GM19328 (cell line): ENCODE results near the gene COL23A1.
"Not testable (repeated sequence)": the region's sequence is repeated elsewhere in the genome, so short reads cannot be mapped to it uniquely, and the experiment has no call there.

Experiments
- ATAC-seq: cut with Tn5 transposase; IDR thresholded peaks from one replicate; pipeline ENCODE4 v1.9.1; 2021; ENCODE audit warnings: mild to moderate bottlenecking, moderate library complexity; ENCODE audit not compliant: unreplicated experiment

The COL23A1 gene

DNA sequence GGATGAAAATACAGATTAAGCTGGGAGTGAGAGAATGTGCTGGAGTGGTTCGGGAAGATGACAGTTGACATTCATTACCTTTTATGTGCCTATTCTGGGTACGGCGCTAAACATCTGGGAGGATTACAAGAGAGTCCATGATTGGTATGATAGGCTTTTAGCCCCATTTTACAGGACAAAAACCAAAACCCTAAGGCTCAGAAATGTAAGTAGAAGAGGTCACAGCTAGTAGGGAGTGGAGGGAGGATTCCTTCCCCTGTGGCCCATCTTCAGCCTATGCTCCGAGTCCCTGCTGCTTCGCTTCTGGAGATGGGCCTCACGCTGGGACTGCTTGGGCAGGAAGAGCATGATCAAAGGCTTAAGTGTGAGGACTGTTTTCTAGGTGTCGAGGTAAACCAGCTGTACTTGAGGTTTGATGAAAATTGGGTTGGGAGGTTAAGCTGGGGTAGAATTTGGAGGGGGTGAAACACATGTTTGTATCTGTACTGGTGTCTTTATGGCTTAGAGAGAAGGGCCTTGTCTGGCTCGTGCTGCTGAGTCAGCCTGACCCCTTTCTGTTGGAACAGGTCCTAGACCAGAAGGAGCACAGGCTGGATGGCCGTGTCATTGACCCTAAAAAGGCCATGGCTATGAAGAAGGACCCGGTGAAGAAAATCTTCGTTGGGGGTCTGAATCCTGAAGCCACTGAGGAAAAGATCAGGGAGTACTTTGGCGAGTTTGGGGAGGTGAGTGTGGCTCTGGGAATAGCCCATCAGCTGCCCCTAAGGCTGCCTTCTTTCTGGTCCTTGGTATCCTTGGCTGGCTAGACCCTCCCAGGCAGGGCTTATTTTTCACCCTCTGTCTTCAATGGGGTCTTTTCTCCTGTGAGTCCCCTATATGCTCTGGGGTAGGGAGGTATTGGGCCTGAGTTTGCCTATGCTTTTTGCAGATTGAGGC lies 383.8 kb downstream of the COL23A1 start:
- no peak for ATAC-seq

DNA sequence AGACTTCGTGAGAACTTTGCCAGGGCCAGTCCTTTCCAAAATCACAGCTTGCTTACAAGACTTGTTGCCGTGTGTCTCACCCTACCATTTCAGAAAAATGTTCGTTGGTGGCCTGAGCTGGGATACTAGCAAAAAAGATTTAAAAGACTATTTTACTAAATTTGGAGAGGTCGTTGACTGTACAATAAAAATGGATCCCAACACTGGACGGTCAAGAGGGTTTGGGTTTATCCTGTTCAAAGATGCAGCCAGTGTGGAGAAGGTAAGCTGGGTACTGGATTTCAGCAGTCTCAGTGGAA lies 384.5 kb downstream of the COL23A1 start:
- no peak for ATAC-seq

DNA sequence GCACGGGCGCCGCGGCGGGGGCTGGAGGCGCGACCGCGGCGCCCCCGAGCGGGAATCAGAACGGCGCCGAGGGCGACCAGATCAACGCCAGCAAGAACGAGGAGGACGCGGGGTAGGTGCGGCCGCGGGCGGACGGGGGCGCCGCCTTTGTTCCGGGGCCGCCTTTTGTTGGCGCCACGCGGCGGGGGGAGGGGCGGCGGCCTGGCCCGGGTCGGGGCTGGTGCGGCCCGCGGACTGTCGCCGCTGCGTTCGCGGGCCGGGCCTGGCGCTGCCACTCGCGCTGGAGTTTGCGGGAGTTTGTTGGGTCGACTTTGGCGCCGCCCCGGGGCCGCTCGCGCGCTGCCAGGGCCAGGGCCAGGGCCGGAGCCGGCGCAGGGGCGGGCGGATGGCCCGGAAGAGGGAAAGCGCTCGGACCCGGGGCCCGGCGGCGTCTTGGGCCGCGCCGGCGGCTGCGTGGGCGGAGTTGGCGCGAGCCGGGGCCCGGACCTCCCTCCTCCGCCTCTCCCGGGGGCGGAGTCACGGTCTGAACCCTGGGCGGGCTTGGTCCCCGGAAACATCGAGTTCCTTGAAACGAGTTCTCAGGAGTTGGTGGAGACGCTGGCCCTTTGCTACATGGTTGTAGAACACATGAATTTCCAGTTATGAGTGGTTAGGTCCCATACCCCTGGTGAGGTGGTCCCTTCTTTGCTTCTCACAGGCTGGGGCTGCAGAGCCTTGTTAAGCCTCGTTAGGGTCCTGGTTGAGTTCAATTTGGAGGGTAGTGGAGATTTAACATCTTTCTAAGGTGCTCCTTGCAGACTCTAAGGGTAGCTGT lies 385.1 kb downstream of the COL23A1 start:
- peak; percentile 44 for ATAC-seq

DNA sequence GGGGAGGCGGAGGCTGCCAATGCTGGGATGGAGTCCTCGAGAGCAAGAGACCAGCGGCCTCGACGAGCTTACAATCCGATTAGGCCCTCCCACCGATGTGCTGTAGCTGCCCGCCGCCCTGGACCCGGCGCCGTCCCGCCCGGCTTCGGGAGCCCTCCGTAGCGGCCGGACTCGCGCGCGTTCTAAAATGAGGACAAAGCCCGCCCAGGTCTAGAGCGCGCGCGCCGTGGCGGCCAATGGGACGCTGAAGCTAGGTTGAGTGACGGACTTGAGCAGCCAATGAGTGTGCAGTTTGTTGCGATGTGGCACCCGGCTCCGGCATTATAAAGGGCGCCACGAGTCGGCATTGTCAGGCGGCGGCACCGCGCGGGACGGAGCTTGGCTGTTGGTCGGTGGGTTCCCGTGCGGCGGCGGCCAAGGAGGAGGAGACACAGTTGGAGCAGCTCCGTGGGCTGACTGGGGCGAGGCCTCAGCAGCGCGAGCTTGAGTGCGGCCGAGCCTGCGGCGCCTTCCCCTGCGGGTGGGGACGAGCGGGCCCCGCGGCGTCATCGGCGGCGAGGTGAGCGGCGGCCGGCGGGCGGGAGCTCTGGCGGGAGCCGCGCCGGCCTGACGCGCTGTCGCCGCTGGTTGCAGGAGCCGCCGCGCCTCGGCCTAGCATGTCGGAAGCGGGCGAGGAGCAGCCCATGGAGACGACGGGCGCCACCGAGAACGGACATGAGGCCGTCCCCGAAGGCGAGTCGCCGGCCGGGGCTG lies 385.8 kb downstream of the COL23A1 start, which contains the start of gene HNRNPAB:
HNRNPAB (plus strand) TSS at position 352 of the 753 bp plus-strand sequence; CDS start at position 657, 305 bp downstream.
- peak; percentile 78 for ATAC-seq

DNA sequence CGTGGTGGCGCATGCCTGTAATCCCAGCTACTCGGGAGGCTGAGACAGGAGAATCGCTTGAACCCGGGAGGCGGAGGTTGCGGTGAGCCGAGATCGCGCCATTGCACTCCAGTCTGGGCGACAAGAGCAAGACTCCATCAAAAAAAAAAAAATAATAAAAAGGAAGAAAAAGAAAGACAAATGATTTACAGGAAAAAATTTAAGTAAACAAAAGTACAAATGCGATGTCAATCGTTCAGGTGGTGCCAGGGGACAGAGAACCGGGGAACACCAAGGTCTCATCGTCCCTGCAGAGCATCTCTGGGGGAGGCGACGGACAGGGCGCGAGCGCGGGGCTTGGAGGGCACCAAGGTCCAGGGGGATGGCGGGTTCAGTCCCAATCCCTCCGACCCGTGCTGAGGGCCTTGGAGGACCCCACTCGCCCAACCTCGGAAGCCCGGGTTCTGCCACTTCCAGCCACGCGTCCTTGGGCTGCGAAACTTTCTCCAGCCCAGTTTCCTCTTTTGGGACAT lies 386.5 kb downstream of the COL23A1 start:
- no peak for ATAC-seq

DNA sequence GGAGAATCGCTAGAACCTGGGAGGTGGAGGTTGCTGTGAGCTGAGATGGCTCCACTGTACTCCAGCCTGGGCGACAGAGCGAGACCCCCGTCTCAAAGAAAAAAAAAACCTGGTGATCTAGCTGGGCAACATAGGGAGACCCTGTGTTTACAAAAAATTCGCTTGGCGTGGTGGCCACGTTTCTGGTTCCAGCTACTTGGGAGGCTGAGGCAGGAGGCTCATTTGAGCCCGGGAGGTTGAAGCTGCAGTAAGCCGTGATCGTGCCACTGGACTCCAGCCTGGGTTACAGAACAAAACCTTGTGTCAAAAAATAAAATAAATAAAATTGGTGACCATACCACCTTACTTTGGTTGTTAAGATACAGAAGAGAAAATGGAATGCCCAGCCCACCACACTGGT lies 387.7 kb downstream of the COL23A1 start:
- no peak for ATAC-seq

DNA sequence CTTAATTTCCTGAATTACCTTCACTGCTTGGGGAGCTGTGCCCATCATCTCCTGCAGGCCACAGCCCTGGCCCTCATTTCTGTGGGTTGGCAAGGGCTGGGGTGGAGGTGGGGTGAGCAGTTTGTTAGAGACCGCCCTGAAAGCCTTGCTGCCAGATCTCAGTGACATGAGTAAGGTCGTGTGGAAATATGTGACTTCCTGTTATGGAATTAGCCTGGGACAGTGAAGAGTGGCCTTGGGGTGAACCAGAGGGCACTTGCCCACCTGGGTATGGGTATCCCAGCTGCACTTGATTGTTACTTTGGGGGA lies 388.3 kb downstream of the COL23A1 start:
- ATAC-seq: no peak

DNA sequence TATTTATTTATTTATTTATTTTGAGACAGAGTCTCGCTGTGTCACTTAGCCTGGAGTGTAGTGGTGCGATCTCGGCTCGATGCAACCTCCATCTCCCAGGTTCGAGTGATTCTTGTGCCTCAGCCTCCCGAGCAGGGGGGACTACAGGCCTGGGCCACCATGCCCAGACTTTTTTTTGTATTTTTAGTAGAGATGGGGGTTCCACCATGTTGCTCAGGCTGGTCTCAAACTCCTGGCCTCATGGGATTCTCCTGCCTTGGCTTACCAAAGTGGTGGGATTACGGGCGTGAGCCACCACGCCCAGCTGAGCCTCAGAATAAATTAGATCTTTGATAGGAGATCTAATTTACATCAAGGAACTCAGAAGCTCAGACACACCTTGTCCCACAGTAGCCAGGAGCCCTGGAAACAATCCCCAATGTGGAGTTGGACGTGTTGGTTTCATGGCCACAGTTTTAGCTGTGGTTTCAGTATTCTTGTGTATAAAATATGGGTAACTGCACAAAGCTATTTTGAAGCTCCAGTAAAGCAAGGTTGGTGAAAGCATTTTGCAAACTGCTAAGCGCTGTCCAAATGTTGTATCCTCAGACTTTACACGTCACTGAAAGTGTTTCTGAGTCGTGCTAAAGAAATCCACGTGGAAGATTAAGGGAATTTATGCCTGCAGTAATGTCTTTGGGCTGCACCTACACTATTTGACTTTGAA lies 388.8 kb downstream of the COL23A1 start:
- no peak for ATAC-seq

DNA sequence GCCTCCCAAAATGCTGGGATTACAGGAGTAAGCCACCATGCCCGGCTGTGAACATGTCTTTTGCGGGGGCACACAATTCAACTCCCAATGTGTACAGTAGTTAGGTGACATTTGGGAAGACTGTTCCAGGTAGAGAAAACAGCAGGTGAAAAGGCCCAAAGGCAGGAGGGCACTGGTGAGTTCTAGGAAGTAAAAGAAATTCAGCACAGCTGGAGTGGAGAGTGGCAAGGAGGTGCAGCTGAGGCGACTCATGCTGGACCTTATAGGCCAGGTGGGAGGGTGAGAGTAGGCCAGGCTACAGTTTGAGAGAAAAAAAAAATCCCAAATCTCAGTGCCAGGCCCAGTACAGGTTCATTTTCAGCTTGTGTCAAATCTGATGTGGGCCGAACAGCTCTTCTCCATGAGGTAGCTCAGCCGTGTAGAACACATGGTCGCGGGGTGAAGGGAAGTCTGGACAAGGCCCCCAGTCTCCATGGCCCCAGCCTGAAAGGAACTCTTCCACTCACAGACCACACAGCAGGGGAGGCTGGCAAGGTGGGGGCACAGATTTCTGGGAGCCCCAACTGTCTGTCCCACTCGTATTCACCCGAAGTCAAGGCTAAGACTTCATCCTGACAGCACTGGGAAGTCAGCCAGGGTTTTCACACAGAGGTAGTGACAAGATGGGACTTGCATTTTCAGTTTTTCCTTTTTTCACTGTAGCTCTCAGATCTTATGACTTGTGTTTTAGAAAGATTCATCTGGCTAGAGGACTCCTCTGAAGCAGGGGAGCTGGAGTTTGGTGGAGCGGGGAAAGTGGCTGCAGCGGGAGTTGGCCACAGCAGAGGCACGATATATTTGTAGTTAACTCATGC lies 390.4 kb downstream of the COL23A1 start:
- ATAC-seq: no peak

DNA sequence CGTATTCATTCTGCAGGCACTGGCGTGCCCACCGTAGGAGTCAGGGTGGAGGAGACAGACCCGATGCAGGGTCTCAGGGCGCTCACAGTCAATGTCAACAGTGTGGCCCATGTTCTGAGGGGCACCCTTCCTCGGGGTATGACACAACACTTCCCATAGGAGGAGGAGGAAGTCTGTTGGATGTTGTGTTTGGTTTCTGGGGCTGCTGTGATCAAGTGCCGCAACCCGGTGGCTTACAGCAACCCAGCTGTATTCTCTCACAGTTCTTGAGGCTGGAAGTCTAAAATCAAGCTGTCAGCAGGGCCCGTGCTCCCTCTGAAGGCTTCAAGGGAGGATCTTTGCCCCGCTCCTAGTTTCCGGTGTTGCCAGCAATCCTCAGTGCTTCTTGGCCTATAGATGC lies 391.5 kb downstream of the COL23A1 start:
- ATAC-seq: no peak

DNA sequence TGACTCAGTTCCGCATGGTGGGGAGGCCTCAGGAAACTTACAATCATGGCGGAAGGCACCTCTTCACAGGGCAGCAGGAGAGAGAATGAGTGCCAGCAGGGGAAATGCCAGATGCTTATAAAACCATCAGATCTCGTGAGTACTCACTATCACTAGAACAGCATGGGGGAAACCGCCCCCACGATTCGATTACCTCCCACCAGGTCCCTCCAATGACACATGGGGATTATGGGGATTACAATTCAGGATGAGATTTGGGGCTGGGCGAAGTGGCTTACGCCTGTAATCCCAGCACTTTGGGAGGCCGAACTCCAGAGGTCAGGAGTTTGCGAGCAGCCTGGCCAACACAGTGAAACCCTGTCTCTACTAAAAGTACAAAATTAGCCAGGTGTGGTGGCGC lies 392.0 kb downstream of the COL23A1 start:
- not testable (repeated sequence) for ATAC-seq

DNA sequence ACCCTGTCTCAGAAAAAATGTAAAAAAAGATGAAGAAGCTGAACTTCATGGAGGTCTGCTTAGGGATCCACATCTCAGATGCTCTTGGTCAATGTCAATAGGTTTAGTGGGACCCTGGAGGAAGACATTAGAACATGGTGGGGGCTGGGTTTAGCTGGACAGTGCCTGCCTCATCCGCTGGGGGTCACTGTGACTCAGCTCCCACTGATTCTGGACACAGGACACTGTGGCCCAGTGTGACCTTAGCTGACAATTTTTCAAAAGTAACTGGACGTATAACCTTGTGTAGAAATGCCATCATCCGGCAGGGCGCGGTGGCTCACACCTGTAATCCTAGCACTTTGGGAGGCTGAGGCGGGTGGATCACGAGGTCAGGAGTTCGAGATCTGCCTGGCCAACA lies 393.2 kb downstream of the COL23A1 start:
- ATAC-seq: no peak

DNA sequence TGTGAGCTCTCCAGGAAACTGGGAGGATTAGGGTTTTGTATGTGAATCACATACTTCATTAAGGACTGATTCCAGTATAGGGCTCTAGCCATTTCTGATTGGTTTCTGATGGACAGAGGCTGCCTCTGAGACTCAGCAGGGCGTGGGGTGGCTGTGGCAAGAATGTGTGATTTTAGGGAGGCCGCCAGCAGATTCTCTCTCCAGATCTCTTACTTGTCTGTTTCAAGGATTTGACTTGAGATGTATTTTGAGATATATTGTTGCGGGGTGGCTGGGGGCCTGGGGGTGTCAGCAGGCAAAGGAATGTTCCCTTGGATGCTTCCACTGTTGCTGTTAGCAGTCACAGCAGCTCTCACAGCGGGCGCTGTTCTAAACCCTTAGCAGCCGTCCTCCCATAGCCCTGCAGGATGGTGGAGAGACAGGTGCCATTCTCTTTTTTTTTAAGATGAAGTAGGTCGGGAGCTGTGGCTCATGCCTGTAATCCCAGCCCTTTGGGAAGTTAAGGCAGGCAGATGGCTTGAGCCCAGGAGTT lies 393.8 kb downstream of the COL23A1 start:
- no peak for ATAC-seq

DNA sequence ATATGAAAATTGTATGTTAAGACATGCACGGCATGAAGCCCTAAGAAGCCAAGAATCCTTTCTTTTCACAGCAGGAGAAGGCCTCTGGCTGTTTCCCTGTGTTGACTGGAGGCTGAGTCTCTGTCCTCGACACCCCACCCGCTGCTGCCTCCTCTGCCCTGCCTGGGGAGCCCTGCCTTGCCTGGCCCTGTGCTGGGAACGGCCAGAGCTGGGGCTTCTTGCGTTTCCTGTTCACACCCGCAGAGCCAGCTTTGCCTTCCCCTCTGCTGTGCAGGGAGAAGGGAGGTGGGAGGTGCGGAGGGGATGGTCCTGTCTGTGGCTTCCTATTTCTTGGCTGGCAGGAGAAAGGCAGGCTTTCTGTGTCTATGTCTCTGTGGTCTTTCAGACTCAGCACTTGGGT lies 396.2 kb downstream of the COL23A1 start:
- ATAC-seq: no peak

DNA sequence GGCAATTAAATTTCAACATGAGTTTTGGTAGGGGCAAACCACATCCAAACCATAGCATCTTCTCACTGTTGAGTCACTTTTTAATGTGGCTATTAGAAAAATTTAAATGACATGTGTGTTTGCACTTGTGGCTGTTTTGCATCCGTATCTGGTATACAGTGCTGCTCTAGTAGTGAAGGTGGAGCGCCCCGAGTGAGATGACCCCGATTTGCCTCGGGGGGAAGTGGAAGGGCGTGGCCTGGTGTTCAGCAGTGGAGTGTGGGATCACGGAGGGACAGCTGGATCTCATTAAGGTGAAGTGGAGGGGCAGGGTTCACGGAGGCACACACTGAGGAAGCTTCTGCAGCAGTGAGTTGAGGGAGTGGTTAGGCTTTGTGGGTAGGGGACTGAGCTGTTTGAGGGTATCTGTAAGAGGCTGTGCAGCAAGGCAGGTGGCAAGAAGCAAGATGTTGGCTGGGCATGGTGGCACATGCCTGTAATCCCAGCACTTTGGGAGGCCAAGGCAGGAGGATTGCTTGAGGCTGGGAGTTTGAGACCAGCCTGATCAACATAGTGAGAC lies 396.9 kb downstream of the COL23A1 start:
- ATAC-seq: no peak

DNA sequence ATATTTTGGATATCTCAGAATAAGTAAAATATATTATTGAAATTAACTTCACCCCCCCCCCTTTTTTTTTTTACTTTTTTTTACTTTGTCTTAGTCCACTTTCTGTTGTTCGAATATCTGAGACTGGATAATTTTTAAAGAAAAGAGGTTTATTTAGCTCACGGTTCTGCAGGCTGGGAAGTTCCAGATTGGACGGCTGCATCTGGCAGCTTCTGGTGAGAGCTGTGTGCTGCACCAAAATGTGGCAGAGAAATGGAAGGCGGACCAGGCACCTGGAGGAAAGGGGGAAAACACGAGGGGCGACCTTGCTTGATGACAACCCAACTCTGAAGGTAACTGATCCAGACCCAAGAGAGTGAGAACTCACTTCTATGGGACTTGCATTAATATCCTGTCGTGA lies 397.4 kb downstream of the COL23A1 start:
- ATAC-seq: no peak

DNA sequence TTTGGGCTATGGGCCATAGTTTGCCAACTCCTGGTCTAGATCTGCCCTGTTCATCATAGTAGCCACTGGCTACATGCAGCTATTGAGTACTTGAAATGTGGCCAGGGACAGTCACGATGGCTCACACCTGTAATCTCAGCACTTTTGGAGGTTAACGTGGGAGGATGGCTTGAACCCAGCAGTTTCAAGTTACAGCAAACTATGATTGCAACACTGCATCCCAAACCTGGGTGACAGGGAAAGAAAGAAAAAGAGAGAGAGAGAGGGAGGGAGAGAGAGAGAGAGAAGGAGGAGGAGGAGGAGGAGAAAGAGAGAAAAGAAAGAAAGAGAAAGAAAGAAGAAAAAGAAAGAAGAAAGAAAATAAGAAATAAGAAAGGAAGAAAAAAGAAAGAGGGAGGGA lies 397.9 kb downstream of the COL23A1 start:
- ATAC-seq: no peak

DNA sequence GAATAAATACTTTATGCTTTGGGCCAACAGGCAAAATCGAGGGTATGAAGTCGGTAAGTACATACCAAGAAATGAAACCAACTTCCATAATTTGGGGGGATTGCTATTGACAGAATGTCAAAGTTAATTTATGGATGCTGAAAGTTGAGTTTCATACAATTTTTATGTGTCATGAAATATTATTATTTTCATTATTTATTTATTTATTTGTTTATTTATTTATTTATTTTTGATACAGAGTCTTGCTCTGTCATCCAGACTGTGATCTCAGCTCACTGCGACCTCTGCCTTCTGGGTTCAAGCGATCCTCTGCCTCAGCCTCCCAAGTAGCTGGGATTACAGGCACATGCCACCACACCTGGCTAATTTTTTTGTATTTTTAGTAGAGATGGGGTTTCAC lies 398.5 kb downstream of the COL23A1 start:
- ATAC-seq: no peak

DNA sequence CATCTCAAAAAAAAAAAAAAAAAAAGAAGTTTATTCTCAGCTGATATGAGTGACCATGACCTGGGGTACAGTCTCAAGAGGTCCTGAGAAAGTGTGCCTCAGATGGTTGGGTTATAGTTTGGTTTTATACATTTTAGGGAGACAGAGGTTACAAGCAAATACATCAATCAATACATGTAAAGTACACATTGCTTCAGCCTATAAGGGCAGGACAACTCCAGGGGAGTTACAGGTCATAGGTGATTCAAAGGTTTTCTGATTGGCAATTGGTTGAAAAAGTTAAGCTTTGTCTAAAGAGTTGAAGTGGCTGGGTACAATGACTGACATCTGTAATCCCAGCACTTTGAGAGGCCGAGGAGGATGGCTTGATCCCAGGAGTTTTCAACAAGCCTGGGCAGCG lies 400.8 kb downstream of the COL23A1 start:
- ATAC-seq: no peak
